PC-9 (cell line): Measurements from ENCODE around the gene YWHAQ.

Source experiments
- EZH2 ChIP-seq: fragments of 200-600 bp; sonication (generic); IDR thresholded peaks from 2 replicates; pipeline ENCODE4 v1.8.0; 2017; ENCODE audit warnings: antibody characterized with exemption, low read depth
- TF ChIP-seq, protein P1 (sequence below): fragments of 200-600 bp; sonication (generic); conservative IDR thresholded peaks from 2 replicates; pipeline ENCODE4 v1.6.1; 2017; ENCODE audit warnings: mixed run types, antibody characterized with exemption, mild to moderate bottlenecking, moderate library complexity

DNA sequence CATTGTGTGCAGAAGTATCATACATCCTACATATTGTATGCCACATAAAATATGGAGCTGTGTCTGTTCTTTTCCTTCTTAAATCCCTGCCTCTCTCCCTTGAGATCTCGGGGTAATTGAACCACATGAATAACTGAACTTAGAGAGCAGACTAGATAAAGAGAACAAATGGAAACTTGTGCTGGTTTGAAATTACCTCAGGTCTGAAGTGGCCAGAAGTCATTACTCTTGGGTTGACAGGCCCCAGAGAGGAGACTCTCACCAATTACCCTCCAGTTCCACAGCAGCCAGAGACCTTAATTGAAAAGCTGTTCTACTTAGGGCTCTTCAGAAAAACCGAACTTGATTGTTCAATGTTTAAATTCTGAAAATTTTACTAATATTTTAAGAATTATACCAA lies 70.2 kb downstream of the YWHAQ start:
- TF ChIP-seq, protein P1, sequence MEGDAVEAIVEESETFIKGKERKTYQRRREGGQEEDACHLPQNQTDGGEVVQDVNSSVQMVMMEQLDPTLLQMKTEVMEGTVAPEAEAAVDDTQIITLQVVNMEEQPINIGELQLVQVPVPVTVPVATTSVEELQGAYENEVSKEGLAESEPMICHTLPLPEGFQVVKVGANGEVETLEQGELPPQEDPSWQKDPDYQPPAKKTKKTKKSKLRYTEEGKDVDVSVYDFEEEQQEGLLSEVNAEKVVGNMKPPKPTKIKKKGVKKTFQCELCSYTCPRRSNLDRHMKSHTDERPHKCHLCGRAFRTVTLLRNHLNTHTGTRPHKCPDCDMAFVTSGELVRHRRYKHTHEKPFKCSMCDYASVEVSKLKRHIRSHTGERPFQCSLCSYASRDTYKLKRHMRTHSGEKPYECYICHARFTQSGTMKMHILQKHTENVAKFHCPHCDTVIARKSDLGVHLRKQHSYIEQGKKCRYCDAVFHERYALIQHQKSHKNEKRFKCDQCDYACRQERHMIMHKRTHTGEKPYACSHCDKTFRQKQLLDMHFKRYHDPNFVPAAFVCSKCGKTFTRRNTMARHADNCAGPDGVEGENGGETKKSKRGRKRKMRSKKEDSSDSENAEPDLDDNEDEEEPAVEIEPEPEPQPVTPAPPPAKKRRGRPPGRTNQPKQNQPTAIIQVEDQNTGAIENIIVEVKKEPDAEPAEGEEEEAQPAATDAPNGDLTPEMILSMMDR: no peak
- no peak for TF ChIP-seq EZH2
